Fibroblast of skin of scalp (primary cell): Measurements from ENCODE around the gene CNKSR3.
"Not testable (repeated sequence)": the region's sequence is repeated elsewhere in the genome, so short reads cannot be mapped to it uniquely, and the experiment has no call there.

Experiments
- DNase-seq: peaks from one replicate; pipeline ENCODE4 v3.0.0-alpha.2; 2013

Gene CNKSR3

DNA sequence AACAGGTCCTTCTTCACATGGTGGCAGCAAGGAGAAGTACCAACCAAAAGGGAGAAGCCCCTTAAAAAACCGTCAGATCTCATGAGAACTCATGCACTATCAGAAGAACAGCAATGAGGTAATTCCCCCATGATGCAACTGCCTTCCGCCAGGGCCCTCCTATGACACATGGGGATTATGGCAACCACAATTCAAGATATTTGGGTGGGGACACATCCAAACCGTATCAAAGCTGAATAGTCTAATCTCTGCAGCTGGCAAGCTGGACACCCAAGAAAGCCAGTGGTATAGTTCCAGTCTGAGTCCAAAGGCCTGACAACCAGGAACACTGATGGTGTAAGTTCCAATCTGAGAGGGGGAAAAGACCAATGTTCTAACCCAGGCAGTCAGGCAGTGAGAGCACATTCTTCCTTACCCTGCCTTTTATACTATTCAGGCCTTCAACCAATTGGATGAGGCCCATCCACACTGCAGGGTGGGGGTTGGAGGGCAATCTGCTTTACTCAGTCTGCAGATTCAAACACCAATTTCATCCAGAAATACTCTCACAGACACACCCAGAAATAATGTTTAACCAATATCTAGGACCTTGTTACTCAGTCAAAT, 17.9 kb upstream of the CNKSR3 start:
- DNase-seq = no peak

DNA sequence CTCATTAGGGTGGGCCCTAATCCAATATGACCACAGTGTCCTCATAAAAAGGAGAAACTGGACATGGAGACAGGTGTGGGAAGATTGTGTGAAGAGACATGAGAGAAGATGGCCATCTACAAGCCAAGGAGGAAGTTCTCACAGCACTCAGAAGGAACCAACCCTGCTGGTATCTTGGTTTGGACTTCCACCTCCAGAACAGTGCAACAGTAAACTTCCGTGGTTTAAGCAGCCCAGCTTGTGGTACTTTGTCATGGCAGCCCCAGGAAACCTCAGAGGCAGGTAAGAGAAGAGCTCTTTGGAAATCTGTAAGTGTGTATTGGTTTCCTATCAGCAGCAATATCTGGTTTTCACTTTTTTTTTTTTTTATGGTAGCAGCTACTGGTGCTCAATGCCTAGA, 16.5 kb upstream of the CNKSR3 start:
- DNase-seq = no peak

DNA sequence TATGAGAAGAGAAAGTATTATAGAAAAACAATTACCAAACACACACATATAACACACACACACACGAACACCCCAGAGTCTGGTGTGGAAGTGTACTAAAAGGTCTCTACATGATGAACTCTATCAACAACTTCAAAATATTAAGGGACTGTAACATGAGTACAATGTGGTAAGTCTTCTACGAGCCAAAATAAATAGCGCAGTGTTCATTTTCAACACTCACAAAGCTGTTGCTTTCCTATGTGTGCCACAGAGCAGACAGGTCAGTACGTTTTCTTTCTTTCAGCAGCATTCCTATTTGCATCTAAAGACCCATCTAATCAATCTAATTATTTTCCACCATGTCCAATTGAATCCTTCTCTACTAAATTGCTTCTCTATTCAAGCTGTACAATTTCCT, 12.1 kb upstream of the CNKSR3 start:
- no peak for DNase-seq

DNA sequence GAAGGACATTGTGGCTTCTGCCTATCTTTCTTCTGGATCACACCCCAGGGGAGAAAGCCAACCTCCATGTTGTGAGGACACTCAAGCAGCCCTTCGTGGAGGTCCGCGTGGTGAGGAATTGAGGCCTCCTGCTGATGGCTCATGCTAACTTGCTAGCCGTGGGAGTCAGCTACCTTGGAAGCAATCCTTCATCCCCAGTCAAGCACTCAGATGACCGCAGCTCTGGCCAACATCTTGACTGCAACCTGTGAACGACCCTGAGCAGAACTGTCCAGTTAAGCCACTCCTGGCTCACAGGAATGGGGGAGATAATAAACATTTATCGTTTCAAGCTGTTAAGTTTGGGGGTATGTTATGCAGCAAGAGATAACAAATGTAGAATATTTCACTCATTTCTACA, 10.9 kb upstream of the CNKSR3 start:
- no peak for DNase-seq

DNA sequence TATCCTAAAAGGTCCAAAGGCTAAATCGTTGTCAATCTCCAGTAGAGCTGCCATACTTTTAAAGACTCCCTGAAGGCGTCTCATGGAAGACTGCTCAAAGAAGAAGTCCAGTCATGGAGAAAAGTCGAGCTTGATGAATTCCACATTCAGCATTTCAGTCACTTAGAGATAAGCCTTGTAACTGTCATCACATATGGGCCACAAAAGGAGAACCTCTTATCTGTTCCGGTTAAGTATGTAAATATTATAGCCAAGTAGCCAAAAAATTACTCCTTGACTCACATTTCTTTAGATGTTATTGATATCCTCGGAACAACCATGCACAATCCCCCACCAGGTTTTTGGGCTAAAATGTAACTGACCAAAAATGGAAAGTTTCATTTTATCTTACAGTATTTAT, 9.8 kb upstream of the CNKSR3 start:
- no peak for DNase-seq

DNA sequence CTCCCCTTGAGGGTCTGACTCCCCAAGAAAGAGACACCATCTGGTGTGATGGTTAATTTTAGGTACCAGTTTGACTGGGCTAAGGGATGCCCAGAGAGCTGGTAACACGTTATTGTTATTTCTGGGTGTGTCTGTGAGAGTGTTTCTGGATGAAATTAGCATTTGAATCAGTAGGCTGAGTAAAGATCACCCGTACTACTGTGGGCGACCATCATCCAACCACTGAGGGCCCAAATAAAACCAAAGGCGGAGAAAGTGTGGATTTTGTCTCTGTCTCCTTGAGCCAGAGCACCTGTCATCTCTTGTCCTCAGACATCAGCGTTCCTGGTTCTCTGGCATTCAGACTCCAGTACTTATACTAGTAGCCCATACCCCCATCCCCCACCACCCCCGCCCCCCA, 7.9 kb upstream of the CNKSR3 start:
- DNase-seq = no peak

DNA sequence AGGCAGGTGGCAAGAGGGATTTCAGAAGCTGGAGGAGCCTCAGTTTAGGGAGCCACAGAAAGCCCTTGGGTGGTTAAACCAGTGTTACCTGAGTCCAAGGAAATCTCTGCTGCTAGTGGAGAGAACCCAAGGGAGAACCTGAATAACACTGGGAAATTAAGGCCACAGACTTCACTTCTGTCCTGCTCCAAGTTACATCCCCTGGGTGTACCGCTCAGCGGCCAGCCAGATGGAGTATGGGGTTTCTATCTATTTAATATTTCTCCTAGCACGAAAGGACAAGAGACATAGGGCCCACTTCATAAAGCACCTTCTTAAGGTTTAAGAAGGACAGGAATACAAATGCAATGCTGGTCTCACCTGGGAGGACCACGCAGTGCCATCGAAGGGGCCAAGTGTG, 5.8 kb upstream of the CNKSR3 start:
- no peak for DNase-seq

DNA sequence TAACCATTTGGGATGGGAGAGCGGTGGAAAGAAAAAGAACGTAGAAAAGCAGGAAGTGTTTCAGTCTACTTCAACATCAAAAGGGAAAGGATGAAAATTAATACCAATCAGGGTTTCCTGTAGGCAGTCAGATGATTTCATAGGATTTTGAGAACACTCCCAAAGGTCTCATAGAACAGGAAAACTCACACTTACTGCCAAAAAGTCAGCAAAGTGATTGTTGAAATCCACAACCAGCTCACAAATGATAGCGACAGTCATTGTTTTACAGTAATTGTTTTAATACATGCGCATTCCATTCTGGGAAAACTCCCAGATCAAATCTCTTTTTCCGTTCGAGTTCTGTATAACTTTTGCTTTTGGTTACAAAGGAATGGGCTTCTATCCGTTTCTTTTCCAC, 5.3 kb upstream of the CNKSR3 start:
- no peak for DNase-seq

DNA sequence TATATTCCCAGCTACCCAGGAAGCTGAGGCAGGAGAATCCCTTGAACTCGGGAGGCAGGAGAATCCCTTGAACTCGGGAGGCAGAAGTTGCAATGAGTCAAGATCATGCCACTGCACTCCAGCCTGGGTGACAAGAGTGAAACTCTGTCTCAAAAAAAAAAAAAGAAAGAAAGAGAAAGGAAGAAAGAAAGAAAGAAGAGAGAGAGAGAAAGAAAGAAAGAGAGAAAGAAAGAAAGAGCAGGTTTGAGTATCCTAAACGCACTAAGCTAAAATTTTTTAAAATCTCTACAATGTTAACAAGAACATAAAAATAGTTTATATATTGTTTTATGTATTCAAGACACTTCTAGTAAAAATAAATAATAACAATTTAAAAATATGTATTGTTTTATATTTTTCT, 4.6 kb upstream of the CNKSR3 start:
- DNase-seq = not testable (repeated sequence)

DNA sequence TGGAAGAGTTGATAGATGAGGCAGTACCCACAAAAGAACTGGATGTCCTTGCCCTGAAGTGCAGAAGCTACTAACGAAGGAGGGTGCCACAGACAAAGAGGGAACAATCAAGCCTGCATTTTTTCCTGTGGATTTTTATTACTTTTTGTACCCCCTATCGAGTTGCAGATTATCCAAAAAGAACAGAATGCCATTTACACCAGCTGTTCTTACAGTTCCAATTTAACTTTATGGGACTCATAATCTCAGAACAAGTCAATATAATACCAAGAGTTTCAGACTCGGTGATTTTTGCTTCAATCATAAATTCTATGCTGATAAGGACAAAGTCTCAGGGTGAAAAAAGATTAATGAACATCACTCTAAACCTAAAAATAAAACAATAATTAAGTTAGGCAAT, 4.0 kb upstream of the CNKSR3 start:
- no peak for DNase-seq

DNA sequence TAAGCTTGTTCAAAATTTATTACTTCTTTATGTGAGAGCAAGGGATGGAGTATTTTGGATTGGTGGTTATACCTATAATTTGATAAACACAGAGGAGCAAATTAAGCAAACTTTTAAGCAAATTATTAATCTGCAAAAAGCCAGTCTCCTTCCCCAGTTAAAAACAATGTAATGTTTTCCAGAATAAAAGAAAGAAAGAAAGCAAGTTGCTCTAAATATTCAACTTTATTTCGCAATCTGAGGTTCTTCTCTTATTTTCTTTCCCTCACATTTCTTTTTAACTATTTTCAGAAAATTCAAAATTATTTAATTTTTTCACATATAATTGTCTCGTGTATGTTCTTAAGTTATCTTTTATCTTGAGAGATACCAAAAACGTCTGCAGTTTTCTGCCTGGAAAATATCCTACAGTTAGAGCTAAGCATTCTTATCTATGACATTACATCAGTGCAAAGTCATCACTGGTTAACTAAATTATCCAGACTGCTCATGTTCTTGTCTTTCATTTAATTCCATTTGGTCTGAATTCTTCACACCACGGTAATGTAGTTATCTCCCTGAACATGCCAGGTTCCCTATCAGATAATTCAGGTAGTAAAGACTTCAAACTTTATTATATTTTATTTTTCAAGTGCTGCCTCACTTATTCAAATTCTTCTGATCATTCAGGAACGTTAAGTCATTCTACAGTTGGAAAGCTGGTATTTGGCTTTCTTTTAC, 3.3 kb upstream of the CNKSR3 start:
- DNase-seq = no peak

DNA sequence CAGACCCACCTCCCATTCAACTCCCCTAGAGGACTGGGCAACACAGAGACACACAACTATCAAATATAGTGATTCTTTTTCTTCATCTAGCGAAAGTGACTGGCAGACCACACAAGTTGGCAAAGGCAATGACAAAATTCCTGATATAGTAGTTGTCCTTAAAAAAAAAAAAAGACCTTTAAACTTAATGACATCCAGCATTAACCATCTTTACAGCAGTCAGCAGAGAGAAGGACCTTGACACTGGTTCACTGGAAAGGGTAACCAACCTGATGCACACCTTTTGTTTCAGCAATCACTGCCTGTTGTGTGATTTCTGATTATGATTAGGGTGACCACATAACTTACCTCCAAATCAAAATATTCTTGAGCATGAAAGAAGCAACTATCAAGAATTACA, 1.7 kb upstream of the CNKSR3 start:
- DNase-seq = no peak

DNA sequence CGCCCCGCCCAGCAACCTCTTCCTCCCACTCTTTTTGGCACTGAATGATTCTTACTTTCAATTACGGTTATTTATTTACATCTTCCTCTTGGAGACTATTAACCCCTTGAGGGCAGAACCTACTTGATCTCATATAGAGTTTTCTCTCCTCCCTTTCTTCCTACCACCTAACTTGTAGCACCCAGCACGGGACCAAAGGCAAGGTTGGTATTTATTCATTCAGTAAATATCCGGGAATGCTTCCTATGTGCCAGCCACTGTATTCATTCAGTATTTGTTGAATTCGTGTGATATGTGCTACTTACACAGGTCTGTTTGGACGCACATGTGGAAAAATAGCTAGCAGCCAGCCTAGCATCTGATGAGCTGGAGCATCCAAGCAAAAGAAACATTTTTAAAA, 1.3 kb upstream of the CNKSR3 start:
- DNase-seq = no peak

DNA sequence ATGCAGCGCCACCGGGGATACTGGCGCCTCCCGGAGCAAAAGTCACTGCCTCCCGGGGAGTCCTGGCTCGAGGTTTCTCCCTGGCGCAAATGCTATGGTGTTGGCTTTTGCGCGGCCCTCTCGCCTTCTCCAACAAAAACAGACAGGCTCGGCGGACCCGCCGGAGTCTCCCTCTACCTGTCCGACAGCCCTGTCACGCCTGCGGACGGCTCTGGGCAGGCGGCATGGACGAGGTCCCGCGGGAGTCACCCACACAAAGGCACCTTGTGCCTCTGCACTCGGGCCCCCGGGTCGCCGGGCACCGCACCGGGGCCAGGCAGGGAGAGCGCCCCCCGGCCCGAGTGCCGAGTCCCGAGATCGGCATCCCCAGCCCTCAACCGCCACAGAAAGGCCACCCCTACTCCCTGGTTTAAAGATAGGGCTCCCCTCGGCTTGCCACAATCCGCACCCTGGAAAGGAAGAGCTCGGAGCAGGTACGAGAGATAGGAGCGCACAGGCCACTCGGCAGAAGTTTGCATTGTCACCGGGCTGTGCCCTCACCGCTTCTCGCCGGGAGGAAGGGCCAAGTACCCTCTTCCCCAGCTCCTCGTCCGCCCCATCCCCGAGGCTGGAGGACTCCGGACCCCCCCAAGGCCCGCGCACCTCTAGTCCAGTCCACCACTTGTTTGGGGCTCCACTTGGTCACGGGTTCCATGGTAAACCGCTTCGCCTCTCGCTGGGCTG, 903 bp downstream of the CNKSR3 start:
- DNase-seq = no peak

DNA sequence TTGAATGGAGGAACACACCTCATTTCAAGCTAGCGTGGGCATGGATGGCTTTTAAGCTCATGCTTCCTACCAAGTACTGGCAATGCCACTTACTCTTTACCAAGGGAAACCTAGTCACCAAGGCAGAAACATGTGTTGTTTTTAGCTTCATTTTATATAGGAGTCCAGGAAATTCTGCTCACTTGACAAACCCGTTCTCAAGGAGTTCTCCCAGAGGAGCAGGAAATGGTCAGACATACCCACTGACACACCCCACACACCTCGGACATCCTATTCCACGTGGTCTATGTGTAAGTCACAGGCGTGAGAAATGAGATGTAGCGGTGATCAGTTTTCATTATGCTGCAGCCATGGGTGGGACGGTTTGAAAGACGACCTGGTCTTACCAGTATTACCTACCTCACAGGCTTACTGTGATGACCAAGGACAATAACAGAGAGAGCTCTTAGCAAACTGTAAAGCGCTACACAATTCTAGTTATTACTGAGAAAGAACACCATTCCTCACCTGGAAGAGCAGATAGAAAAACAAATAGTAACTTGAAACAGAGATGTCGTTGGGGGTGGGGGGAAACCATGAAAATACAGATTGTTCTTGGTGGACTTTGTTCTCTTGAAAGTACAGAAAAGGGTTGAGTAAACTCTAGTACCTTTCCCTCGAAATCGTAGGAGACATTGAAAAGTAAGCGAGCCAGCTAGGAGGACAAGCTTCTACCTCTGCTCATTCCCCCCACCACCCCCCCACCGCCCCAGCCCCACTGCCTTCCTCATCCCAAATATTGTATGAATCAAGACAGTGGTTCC, 1.7 kb downstream of the CNKSR3 start:
- no peak for DNase-seq

DNA sequence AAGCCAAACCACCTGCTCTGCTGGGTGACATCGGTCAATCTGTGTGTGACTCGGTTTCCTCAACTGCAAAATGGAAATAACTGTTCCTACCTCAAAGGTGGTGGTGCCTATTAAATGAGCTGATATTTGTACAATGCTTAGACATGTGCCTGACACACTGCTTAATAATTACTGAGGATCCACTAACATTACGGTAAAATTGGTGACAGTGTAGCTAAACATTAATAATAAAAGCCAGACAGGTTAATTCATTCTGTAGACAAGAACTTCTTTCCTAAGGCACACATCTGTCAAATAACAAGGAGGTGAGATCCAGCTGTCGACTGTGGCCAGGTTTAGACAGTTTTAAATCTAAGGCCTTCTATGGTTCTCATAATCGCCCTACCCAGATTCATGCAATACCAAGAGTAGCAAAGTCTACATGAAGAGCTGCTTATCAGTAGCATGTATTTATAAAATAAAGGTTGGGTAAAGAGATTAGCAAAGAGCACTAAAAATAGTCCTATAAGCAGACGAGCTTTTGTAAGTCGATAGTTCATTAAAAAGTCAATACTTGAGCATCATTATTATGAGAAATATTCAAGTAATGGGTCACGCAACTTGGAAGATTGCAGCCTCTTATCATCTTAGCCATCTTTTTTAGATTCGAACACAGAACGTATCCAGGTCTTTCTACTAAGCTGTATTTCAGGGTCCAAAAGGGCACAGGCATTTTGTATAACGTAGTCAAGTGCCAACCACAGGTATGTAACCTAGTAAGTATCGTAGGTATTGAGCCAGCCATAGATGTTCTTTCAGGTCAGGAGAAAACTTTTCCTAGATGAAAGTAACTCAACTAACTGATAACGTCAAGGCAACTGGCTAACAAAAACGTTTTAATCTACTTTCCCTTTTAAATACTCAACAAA, 3.2 kb downstream of the CNKSR3 start:
- no peak for DNase-seq

DNA sequence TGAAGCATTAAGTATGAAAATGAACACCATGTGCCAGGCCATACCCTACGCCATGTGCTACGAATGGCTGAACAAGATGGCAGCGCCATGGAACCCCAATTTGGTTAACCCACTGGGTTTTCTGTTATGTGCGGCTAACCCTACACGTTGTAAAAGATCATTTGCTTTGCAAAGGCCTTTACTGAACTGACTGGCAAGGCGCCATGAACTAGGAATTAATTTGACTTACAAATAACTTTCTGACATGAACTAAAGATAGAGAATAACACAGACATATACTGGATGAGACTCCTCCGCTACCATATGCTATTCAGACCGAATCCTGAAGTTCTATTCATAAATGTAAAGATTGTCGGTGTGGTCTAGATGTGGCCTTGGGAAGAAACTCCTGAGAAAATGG, 3.9 kb downstream of the CNKSR3 start:
- DNase-seq = no peak

DNA sequence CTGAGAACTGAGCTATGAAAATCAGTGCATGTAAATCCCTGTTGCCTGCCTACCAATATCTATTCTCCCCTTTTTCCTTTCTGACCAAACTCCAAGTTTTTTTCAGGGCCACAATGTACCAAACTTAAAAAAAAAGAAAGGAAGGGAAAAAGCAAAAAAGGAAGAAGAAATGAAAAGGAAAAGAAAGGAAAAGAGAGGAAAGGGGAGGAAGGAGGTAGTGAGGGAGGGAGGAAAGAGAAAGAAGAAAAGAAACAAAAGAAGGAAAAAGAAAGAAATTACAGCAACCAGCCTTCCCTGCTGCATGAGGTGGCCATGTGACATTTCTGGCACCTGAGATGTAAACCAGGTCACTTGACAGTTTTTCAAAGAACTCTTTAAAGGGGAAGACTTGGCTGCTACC, 4.4 kb downstream of the CNKSR3 start:
- DNase-seq = no peak

DNA sequence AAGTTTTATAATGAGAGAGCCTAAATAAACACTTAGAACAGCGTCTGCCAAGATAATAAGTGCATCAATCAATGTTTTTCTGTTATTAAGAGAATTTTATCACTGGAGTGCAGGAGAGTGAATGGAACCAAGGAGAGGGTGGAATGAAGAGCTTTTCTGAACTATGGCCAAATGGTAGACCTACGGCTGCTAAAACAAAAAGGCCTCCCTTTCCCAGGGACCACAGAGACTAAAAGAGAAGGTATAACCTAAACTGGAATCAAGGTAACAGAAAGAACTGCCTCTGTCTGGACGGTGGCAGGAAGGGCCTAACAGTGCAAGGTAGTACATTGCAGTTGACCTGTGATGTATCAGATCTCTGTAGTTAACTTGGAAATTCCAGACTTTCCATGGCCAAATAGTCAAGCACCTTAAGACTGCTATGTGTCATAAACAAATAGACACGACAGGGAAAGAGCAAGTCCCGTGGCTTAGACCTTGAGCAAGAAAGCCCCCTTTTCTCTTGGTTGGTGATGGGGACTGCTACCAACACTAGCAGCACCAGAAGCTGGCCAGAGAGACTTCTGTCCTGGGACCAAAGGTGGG, 5.5 kb downstream of the CNKSR3 start:
- DNase-seq = no peak

DNA sequence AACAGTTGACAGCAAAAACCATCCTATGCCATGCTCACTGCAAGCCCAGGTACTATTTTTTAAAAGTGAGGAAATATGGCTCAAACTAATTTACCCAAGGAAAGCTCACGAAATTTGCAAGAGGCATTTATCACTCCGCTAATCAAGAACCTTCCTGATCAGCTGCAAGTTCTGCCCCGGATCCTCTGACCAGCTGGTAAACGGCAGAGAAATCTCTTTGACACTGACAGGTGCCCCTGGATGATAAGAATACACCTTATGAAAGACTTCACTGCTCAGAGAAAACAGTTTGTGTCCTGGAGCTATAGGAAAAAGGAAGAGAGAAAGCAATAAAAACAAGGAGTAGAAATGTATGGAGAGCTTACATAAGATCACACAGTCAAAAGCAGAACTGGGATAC, 6.4 kb downstream of the CNKSR3 start:
- no peak for DNase-seq

DNA sequence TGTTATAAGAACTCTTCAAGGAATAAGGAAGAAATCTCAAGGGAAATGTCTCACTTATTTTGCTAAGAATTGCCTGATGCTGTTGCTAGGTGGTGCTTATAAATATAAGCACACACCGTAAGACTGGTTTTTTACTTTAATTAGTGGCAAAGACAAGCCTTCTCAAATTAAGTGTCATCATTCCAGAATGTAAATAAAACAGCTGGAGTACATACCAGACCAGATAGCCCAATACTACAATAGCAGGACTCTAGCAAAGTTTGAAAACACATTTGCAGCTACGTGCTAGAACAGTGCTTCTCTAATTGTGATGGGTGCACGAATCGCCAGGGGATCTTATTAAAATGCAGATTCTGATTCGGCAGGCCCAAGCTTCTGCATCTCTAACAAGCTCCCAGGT, 6.8 kb downstream of the CNKSR3 start:
- no peak for DNase-seq

DNA sequence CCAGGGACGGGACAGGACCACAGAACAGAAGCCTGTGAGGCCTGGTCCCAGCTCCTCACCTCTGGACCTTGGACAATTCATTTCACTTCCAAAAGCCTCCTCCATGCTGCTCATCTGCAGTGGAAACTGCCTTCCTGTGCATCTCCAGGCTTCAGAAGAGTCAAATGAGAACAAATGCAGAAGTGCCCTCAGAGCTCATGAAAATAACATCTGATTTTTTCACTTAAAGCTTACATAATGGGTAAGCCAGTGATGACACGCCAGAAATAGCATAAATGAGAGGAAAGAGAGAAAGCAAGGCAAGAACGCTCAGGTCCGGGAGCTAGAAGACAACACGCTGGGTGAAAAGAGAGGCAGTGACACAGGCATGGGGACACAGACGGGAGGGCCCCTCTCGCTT, 7.9 kb downstream of the CNKSR3 start:
- DNase-seq = no peak
